AG04450 (cell line): ENCODE measurements around the gene IGFBP3. TPM values are rescaled to one million over a fixed set of nuclear protein-coding genes. Genes with fewer than 3 reads are reported as not detected.

ENCODE experiments used
- CTCF ChIA-PET: fragments of 300-600, 350-600 bp; formaldehyde crosslinking; extraction: SDS; loops from one replicate; lab custom pipeline; 2022; ENCODE audit warnings: antibody characterized with exemption, inconsistent platforms; lab: Charles Lee
- POLR2A ChIA-PET: fragments of 350-600 bp; formaldehyde crosslinking; extraction: SDS; loops from one replicate; lab custom pipeline; 2021; ENCODE audit warnings: antibody characterized with exemption, inconsistent platforms; lab: Yijun Ruan, JAX
- DNase-seq: peaks from one replicate; pipeline ENCODE4 v3.0.0-alpha.2; 2011; ENCODE audit warnings: low read depth, low spot score
- H3K27ac ChIP-seq: one replicate; pipeline ENCODE4 v1.5.1; 2012; ENCODE audit warnings: low read depth, low read length, control low read depth
- H3K27me3 ChIP-seq: one replicate; pipeline ENCODE4 v1.6.0; 2012; ENCODE audit warnings: low read length; ENCODE audit not compliant: control insufficient read depth, insufficient read depth
- H3K4me3 ChIP-seq: 2 replicates; pipeline ENCODE4 v1.5.1; 2011; ENCODE audit warnings: mild to moderate bottlenecking, low read depth, low read length, control low read depth
- H3K9me3 ChIP-seq: 2 replicates; pipeline ENCODE4 v1.5.1; 2012; ENCODE audit warnings: low read length; ENCODE audit not compliant: control insufficient read depth, insufficient read depth
- polyA plus RNA-seq: library from polyadenylated mRNA; depleted of rRNA; stranded (reverse); fragments of >200 nt; gene quantifications from 2 replicates; pipeline ENCODE4 v1.2.3, GENCODE V29; 2011
- TF ChIP-seq, protein P1 (sequence below): IDR thresholded peaks from 2 replicates; pipeline ENCODE4 v1.5.1; 2011; ENCODE audit warnings: low read depth, low read length, control low read depth, inconsistent platforms

IGFBP3 gene
- polyA plus RNA-seq, 1 experiment, result 220 TPM

DNA sequence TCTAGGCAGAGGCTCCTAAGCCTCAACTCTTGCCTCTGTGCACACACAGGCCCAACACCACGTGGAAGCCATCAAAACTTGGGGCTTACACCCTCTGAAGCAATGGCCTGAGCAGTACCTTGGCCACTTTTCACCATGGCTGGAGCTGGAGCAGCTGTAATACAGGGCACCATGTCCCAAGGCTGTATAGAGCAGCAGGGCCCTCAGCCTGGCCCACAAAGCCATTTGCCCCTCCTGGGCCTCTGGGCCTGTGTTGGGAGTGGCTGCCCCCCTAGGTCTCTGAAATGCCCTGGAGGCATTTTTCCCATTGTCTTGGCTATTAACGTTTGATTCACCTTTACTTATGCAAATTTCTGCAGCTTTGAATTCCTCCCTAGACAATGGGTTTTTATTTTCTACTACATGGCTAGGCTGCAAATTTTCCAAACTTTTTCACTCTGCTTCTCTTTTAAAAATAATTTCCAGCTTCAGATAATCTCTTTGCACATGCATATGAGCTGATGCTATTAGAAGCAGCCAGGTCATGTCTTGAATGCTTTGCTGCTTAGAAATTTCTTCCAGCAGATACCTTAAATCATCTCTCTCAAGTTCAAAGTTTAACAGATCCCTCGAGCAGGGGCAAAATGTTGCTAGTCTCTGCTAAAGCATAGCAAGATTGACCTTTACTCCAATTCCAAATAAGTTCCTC lies 42.5 kb downstream of the IGFBP3 start:
- ChIA-PET POLR2A (no interaction called here), CTCF (no interaction called here)
- no peak for DNase-seq

DNA sequence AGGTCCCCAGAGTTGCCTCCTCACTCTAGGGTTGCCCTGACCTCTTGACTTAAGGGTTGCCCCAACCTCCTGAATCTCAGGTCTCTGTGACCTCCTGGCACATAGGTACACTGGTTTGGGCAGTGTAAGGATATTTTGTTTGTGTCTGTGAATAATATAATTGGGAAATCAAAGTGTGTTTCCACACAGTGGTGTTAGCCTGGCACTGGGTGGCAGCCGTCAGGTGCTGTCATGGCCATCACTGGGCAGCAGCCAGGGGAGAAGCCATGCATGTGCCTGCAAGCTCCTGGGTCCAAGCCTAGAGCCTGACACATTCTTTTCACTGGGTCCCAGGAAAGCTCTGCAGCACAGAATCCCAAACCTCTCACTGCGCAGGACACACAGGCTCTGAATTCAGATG lies 44.6 kb downstream of the IGFBP3 start:
- ChIA-PET POLR2A (no interaction called here), CTCF (no interaction called here)
- no peak overlapping the region for H3K27ac ChIP-seq
- DNase-seq, result no peak
- peaks cover 17% of the 10 kb centered on the region for H3K9me3 ChIP-seq
- no peak overlapping the region for H3K4me3 ChIP-seq
- TF ChIP-seq, protein P1, sequence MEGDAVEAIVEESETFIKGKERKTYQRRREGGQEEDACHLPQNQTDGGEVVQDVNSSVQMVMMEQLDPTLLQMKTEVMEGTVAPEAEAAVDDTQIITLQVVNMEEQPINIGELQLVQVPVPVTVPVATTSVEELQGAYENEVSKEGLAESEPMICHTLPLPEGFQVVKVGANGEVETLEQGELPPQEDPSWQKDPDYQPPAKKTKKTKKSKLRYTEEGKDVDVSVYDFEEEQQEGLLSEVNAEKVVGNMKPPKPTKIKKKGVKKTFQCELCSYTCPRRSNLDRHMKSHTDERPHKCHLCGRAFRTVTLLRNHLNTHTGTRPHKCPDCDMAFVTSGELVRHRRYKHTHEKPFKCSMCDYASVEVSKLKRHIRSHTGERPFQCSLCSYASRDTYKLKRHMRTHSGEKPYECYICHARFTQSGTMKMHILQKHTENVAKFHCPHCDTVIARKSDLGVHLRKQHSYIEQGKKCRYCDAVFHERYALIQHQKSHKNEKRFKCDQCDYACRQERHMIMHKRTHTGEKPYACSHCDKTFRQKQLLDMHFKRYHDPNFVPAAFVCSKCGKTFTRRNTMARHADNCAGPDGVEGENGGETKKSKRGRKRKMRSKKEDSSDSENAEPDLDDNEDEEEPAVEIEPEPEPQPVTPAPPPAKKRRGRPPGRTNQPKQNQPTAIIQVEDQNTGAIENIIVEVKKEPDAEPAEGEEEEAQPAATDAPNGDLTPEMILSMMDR, result no peak
- H3K27me3 ChIP-seq, result no peaks in the 10 kb centered on the region

More for the DNA sequence above, 42.5 kb downstream of the IGFBP3 start:
- TF ChIP-seq, protein P1, result no peak
- no peaks in the 10 kb centered on the region for H3K27me3 ChIP-seq
- H3K9me3 ChIP-seq, result peaks cover 17% of the 10 kb centered on the region
- no peak overlapping the region for H3K27ac ChIP-seq
- no peak overlapping the region for H3K4me3 ChIP-seq

DNA sequence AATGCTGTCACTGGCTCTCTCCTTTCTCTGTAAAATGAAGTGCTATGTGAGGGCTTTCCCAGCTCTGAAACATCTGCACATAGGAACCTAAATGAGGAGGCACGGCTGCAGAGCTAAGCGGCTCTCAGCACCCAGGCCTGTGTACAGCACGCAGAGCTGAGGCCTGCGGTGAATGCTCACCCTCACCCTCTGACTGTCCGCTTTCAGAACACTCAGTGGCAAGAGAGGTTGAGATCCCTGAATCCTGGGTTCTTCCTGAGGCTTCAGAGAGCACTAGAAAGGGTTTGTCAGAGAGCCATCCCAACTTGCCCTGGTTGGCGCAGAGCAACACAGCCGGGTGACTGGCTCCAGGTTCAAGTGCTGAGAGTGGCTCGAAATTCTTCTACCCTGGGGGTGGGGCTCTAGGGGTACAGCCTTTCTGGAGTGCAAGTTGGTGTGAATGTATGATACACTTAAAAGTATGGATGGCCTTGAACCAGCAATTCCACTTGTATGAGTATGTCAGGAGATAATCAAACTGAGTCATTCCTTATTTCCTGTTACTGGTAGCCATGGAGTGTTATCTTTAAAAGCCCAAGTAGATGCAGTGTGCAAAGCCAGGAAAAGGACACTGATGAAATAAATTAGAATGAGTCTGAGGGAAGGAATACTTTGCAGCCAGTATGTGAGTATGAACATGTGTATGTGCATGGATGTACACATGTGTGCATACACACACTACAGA lies 46.5 kb downstream of the IGFBP3 start:
- Histone ChIP-seq H3K4me3 (no peak overlapping the region), H3K27ac (peak overlapping the region; percentile 77), H3K27me3 (no peaks in the 10 kb centered on the region), H3K9me3 (peaks cover 17% of the 10 kb centered on the region)
- TF ChIP-seq, protein P1, result no peak
- ChIA-PET CTCF (no interaction called here), POLR2A (no interaction called here)
- peak; percentile 45 for DNase-seq

DNA sequence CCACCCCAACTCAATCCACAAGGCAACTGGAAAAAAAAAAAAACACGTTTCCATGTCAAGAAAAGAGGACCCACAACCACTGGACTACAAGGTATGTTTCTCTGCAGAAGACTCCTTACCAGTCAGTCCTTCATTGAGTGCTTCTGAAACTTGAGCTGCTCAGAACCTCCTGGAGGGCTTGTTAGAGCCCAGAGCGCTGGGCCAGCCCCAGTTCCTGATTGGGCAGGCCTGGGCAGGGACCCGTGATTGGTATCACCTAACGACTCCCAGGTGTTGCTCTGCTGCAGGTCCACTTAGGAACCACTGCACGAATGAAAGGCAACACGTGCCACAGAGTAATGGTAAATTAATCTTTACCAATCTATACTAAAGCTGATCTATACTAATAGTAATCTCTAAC lies 47.7 kb downstream of the IGFBP3 start:
- peaks cover 14% of the 10 kb centered on the region for H3K9me3 ChIP-seq
- no peak overlapping the region for H3K27ac ChIP-seq
- TF ChIP-seq, protein P1, result no peak
- POLR2A ChIA-PET, result no interaction called here
- CTCF ChIA-PET, result interaction anchor here (0.7 kb wide), 2 partner anchors 195 to 1695 kb away, joined by 3 read pairs; no protein-coding TSS in a partner anchor
- H3K4me3 ChIP-seq, result no peak overlapping the region
- DNase-seq, result no peak
- no peaks in the 10 kb centered on the region for H3K27me3 ChIP-seq

DNA sequence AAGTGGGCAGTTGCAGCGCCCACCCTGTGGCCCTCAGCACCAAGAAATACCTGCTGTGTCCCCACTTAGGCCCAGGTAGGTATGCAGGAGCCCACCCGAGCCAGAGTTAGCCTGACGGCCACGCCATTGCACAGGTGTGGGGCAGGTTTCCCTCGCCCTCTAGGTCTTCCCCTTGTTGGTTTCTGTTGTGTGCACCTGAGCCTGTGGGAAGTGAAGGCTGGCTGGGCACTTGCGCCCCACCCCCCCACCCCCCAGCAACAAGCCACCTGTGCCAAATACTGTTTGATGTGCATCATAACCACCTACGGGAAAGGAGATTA lies 48.1 kb downstream of the IGFBP3 start, which contains the start of gene CCDC201:
Gene CCDC201, minus strand, starts transcription at position 48 of the 320 bp plus-strand sequence. CDS start 75 bp downstream, outside the sequence.
- TF ChIP-seq, protein P1, result no peak
- H3K9me3 ChIP-seq, result peaks cover 12% of the 10 kb centered on the region
- no peak within 1 kb of the TSS for H3K4me3 ChIP-seq
- no peak for DNase-seq
- no peaks in the 10 kb centered on the region for H3K27me3 ChIP-seq
- POLR2A ChIA-PET, result no interaction called here
- no peak within 1 kb of the TSS for H3K27ac ChIP-seq
- CTCF ChIA-PET, result interaction anchor here (0.7 kb wide), 2 partner anchors 195 to 1695 kb away, joined by 3 read pairs; no protein-coding TSS in a partner anchor
